MCF 10A (cell line): ENCODE results near the gene PRELID1. TPM values are rescaled to one million over a fixed set of nuclear protein-coding genes. Genes with fewer than 3 reads are reported as not detected.

ENCODE experiments used
- BruUV-seq: library from RNA; stranded (reverse); fragments of 400-500 nt; replicated peaks from 2 replicates; lab custom pipeline; 2021; lab: Mats Ljungman, UMichigan
- CTCF ChIA-PET: fragments of 300-600 bp; sonication (Branson Sonifier 250); formaldehyde crosslinking; extraction: SDS; loops from one replicate; lab custom pipeline; 2021; ENCODE audit warnings: antibody characterized with exemption, inconsistent platforms; lab: Yijun Ruan, JAX
- POLR2A ChIA-PET: fragments of 300-600, 350-650 bp; sonication (Branson Sonifier 250); formaldehyde crosslinking; extraction: SDS; loops from one replicate; lab custom pipeline; 2020; ENCODE audit warnings: antibody characterized with exemption, inconsistent platforms; lab: Yijun Ruan, JAX
- DNase-seq: peaks from one replicate; pipeline ENCODE4 v3.0.0-alpha.2; 2018; ENCODE audit not compliant: unreplicated experiment
- H3K27ac Mint-ChIP-seq: one replicate; pipeline ENCODE4 v1.8.0; 2022; ENCODE audit warnings: mild to moderate bottlenecking, low read depth, mixed read lengths; ENCODE audit not compliant: unreplicated experiment
- H3K27me3 Mint-ChIP-seq: one replicate; pipeline ENCODE4 v1.8.0; 2022; ENCODE audit warnings: mixed read lengths; ENCODE audit not compliant: insufficient read depth, unreplicated experiment
- H3K36me3 Mint-ChIP-seq: one replicate; pipeline ENCODE4 v1.8.0; 2022; ENCODE audit warnings: mild to moderate bottlenecking, moderate library complexity, mixed read lengths; ENCODE audit not compliant: insufficient read depth, unreplicated experiment
- H3K4me1 Mint-ChIP-seq: one replicate; pipeline ENCODE4 v1.8.0; 2022; ENCODE audit warnings: mixed read lengths; ENCODE audit not compliant: insufficient read depth, unreplicated experiment
- H3K4me3 Mint-ChIP-seq: one replicate; pipeline ENCODE4 v1.8.0; 2022; ENCODE audit warnings: mild to moderate bottlenecking, moderate library complexity, mixed read lengths; ENCODE audit not compliant: unreplicated experiment
- H3K9me3 Mint-ChIP-seq: one replicate; pipeline ENCODE4 v1.8.0; 2022; ENCODE audit warnings: mixed read lengths; ENCODE audit not compliant: unreplicated experiment
- CTCF ChIP-seq: fragments of 200-600 bp; IDR thresholded peaks from one replicate; pipeline ENCODE4 v1.8.0; 2022; ENCODE audit warnings: antibody characterized with exemption, mild to moderate bottlenecking; ENCODE audit not compliant: unreplicated experiment
- intact Hi-C: fragments of 100-400 bp; cut with micrococcal nuclease; formaldehyde crosslinking; loops from 2 replicates; pipeline ENCODE4 v1.14.1; 2022
- total RNA-seq: library from RNA; stranded (reverse); gene quantifications from 2 replicates; pipeline ENCODE4 v1.2.3, GENCODE V29; 2022

PRELID1 gene
- total RNA-seq, 1 experiment from 2014 or later = 267 TPM

- no peak for DNase-seq
- no peaks in the 10 kb centered on the region for H3K4me1 Mint-ChIP-seq
- H3K4me3 Mint-ChIP-seq = no peak overlapping the region
- H3K27me3 Mint-ChIP-seq = no peaks in the 10 kb centered on the region
- H3K9me3 Mint-ChIP-seq = no peaks in the 10 kb centered on the region
- no TSS peak for BruUV-seq
- no peak overlapping the region for H3K27ac Mint-ChIP-seq
- ChIA-PET CTCF (no interaction called here), POLR2A (no interaction called here)
- peaks cover 98% of the 10 kb centered on the region for H3K36me3 Mint-ChIP-seq
- intact Hi-C loops = no loop called here
- TF ChIP-seq CTCF = no peak
Observed at GRCh38 chr5:177261510-177261909, 42.1 kb upstream of the PRELID1 start.

GRCh38 chr5:177264178-177264577 is 39.4 kb upstream of the PRELID1 start:
- Mint-ChIP-seq H3K9me3 (no peaks in the 10 kb centered on the region), H3K4me3 (no peak overlapping the region), H3K27ac (no peak overlapping the region), H3K36me3 (peaks cover 98% of the 10 kb centered on the region), H3K4me1 (peaks cover 1% of the 10 kb centered on the region), H3K27me3 (no peaks in the 10 kb centered on the region)
- ChIA-PET CTCF (interaction anchor here (0.7 to 1.2 kb wide), 5 partner anchors 9 to 37 kb away, joined by 3 to 6 read pairs (median 3); no protein-coding TSS in a partner anchor), POLR2A (interaction anchor here (0.7 to 1.4 kb wide), 3 partner anchors 8 to 191 kb away, joined by 3 to 5 read pairs (median 4); no protein-coding TSS in a partner anchor)
- intact Hi-C loops = no loop called here
- BruUV-seq = no TSS peak
- no peak for TF ChIP-seq CTCF
- DNase-seq = no peak

GRCh38 chr5:177265395-177265794 is 38.2 kb upstream of the PRELID1 start:
- H3K36me3 Mint-ChIP-seq = peaks cover 98% of the 10 kb centered on the region
- H3K4me1 Mint-ChIP-seq = peaks cover 13% of the 10 kb centered on the region
- POLR2A ChIA-PET = no interaction called here
- no peak overlapping the region for H3K4me3 Mint-ChIP-seq
- TF ChIP-seq CTCF = no peak
- H3K27ac Mint-ChIP-seq = no peak overlapping the region
- no TSS peak for BruUV-seq
- no peak for DNase-seq
- no peaks in the 10 kb centered on the region for H3K27me3 Mint-ChIP-seq
- CTCF ChIA-PET = interaction anchor here (0.8 to 1.2 kb wide), 3 partner anchors 33 to 153 kb away, joined by 3 to 6 read pairs (median 3); no protein-coding TSS in a partner anchor
- H3K9me3 Mint-ChIP-seq = no peaks in the 10 kb centered on the region
- intact Hi-C loops = no loop called here

- Mint-ChIP-seq H3K4me3 (no peak overlapping the region), H3K9me3 (no peaks in the 10 kb centered on the region), H3K4me1 (peaks cover 17% of the 10 kb centered on the region), H3K27ac (peak overlapping the region; percentile 50), H3K36me3 (peaks cover 99% of the 10 kb centered on the region), H3K27me3 (no peaks in the 10 kb centered on the region)
- intact Hi-C loops = no loop called here
- ChIA-PET CTCF (interaction anchor here (0.7 to 3.2 kb wide), 7 partner anchors 16 to 232 kb away, joined by 3 to 23 read pairs (median 5); no protein-coding TSS in a partner anchor), POLR2A (interaction anchor here (0.7 to 2.0 kb wide), 12 partner anchors 10 to 86 kb away, joined by 3 to 12 read pairs (median 4); partner anchors contain the start of genes PRELID1 and RAB24)
- no peak for TF ChIP-seq CTCF
- no peak for DNase-seq
- no TSS peak for BruUV-seq
Observed at GRCh38 chr5:177269232-177269895, 34.2 kb upstream of the PRELID1 start.
